Brain microvascular endothelial cell (primary cell): Measurements from ENCODE around the gene SSTR3.
"Not testable (repeated sequence)": the region's sequence is repeated elsewhere in the genome, so short reads cannot be mapped to it uniquely, and the experiment has no call there.

Experiments used
- DNase-seq: peaks from one replicate; pipeline ENCODE4 v3.0.0-alpha.2; 2020
- H3K27ac ChIP-seq: fragments of 250-450 bp; sonication (Bioruptor Pico); 2 replicates; pipeline ENCODE4 v1.5.1; 2020; ENCODE audit warnings: mild to moderate bottlenecking, moderate library complexity
- H3K27me3 ChIP-seq: fragments of 250-450 bp; sonication (Bioruptor Pico); replicated peaks from 2 replicates; pipeline ENCODE4 v1.5.1; 2020; ENCODE audit warnings: mild to moderate bottlenecking
- H3K36me3 ChIP-seq: fragments of 250-450 bp; sonication (Bioruptor Pico); replicated peaks from 2 replicates; pipeline ENCODE4 v1.5.1; 2020; ENCODE audit warnings: mild to moderate bottlenecking
- H3K4me3 ChIP-seq: 2 replicates; pipeline ENCODE4 v1.5.1; 2011; ENCODE audit warnings: low read depth, mild to moderate bottlenecking, control low read depth, low read length, moderate library complexity
- in situ Hi-C: cut with HindIII; loops from 2 replicates; pipeline ENCODE4 v1.10.0; 2017; ENCODE audit warnings: low sequenced_read_pairs, low pct_ligation_motif_present
- TF ChIP-seq, protein P1 (sequence below): IDR thresholded peaks from 2 replicates; pipeline ENCODE4 v1.5.1; 2011; ENCODE audit warnings: low read depth, mild to moderate bottlenecking, moderate library complexity, low read length, control low read depth, inconsistent platforms; ENCODE audit errors: missing control alignments

Gene SSTR3

GRCh38 chr22:37172266-37173245, 39.7 kb downstream of the SSTR3 start:
- TF ChIP-seq, protein P1, sequence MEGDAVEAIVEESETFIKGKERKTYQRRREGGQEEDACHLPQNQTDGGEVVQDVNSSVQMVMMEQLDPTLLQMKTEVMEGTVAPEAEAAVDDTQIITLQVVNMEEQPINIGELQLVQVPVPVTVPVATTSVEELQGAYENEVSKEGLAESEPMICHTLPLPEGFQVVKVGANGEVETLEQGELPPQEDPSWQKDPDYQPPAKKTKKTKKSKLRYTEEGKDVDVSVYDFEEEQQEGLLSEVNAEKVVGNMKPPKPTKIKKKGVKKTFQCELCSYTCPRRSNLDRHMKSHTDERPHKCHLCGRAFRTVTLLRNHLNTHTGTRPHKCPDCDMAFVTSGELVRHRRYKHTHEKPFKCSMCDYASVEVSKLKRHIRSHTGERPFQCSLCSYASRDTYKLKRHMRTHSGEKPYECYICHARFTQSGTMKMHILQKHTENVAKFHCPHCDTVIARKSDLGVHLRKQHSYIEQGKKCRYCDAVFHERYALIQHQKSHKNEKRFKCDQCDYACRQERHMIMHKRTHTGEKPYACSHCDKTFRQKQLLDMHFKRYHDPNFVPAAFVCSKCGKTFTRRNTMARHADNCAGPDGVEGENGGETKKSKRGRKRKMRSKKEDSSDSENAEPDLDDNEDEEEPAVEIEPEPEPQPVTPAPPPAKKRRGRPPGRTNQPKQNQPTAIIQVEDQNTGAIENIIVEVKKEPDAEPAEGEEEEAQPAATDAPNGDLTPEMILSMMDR: no peak
- no peak for DNase-seq
- Histone ChIP-seq H3K27me3 (no peaks in the 10 kb centered on the region), H3K36me3 (no peaks in the 10 kb centered on the region), H3K4me3 (no peak overlapping the region), H3K27ac (no peak overlapping the region)
- in situ Hi-C loops: no loop called here

DNA sequence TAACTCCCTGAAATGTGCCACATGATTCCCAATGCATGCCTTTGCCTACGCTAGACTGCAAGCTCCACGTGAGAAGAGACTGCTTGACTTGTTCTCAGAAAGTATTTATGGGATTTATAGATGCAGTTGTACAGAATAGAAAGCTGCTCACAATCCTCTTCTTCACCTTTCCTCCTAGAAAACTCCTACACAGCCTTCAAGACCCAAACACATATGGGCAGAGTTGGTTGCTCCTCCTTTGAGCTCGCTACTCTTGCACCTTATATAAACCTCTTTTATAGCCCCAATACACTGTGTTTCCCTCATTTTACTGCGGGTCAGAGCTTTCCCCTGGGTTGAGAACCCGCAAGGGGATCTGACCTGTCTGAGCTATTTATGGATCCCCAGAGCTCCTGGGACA, 40.6 kb downstream of the SSTR3 start:
- no peak overlapping the region for H3K4me3 ChIP-seq
- H3K27me3 ChIP-seq: no peaks in the 10 kb centered on the region
- in situ Hi-C loops: no loop called here
- TF ChIP-seq, protein P1: no peak
- no peak for DNase-seq
- no peak overlapping the region for H3K27ac ChIP-seq
- H3K36me3 ChIP-seq: no peaks in the 10 kb centered on the region

- H3K4me3 ChIP-seq, H3K27ac ChIP-seq, DNase-seq, in situ Hi-C loops, H3K36me3 ChIP-seq, H3K27me3 ChIP-seq: not testable (repeated sequence)
Measured at GRCh38 chr22:37170689-37171405, 41.4 kb downstream of the SSTR3 start.

DNA sequence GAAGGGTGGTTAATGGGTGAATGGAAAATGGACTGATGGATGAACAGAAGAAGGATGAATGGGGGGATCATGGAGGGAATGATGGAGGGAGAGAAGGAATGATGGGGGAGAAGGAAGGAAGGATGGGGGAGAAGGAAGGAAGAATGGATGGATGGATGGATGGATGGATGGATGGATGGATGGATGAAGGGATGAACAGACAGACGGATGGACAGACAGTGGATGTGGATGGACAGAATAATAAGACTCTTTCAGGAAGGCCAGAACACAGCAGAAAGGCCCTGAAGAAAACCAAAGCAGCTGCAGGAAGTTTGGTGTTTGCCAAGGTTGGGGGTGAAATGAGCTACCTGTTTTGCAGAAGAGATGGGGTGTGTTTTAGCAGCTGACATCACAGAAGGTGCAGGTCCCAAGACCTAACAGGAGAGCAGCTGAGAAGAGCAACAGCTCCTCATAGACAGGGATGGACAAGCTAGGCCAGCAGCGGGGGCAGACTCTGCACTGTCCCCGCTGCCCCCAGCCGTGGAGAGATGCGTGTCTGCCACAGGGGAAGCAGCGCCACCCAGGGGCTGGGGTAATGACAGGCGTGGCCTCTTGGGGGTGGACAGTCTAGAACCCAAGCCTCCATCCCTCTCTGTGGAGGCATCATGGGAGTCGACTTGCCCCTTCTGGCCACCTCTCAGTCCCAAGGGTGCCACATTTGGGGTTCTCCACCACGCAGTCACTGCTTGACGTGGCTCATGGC, 42.2 kb downstream of the SSTR3 start:
- TF ChIP-seq, protein P1: no peak
- DNase-seq: no peak
- no peak overlapping the region for H3K27ac ChIP-seq
- no peaks in the 10 kb centered on the region for H3K36me3 ChIP-seq
- H3K27me3 ChIP-seq: no peaks in the 10 kb centered on the region
- no peak overlapping the region for H3K4me3 ChIP-seq
- in situ Hi-C loops: no loop called here

GRCh38 chr22:37169406-37169805, 42.9 kb downstream of the SSTR3 start:
- no peaks in the 10 kb centered on the region for H3K36me3 ChIP-seq
- no peak overlapping the region for H3K4me3 ChIP-seq
- H3K27me3 ChIP-seq: no peaks in the 10 kb centered on the region
- in situ Hi-C loops: no loop called here
- TF ChIP-seq, protein P1: no peak
- H3K27ac ChIP-seq: no peak overlapping the region
- DNase-seq: no peak
